Measurements from ENCODE around the gene DENND1C.

The DENND1C gene

GRCh38 chr19:6478815-6479214 is 2.8 kb downstream of the DENND1C start:
- no peak for DNase-seq (ENCODE audit: low read depth in 2 of 2)

- DNase-seq (ENCODE audit: low read depth in 2 of 2), result no peak
Observed at GRCh38 chr19:6476896-6477431, 4.6 kb downstream of the DENND1C start.

DNA sequence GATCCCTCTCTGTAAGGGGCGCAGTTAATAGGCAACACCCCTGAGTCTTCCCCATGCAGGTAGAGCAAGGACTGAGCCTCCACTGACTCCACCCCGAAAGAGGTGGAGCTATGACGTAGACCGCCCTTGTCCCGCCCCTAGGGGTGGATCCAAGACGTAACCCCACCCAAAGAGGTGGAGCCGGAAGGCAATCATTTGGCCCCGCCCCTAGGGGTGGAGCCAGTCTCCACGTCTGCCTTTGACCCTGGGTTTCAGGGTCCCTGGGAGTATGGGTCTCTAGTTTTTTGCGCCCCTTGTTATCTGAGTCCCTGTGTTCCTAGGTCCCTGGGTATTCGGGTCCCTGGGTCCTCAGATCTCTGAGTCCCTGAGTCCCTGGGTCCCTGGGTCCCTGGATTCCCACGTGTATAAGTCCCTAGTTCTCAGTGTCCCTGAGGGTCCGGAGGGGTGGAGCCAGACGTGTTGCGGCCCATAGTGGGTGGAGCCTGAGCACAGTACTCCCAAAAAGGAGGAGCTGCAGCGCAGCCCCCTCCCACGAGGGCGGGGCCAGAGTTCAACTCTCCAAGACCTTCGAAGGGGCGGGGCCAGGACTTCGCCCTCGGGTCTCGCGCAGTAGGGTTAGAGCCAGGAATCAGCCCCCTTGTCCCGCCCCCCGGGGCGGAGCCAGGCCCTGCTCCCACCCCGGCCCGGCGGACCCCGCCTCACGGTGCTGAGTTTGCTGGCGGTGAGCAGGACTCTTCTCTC is 5.3 kb downstream of the DENND1C start:
- peak; percentile 10 to 13 for DNase-seq (ENCODE audit: low read depth in 2 of 2)

GRCh38 chr19:6475321-6476108 is 6.1 kb downstream of the DENND1C start:
- no peak for DNase-seq (ENCODE audit: low read depth in 2 of 2)

GRCh38 chr19:6473647-6474046 is 7.9 kb downstream of the DENND1C start:
- no peak for DNase-seq (ENCODE audit: low read depth in 2 of 2)

DNA sequence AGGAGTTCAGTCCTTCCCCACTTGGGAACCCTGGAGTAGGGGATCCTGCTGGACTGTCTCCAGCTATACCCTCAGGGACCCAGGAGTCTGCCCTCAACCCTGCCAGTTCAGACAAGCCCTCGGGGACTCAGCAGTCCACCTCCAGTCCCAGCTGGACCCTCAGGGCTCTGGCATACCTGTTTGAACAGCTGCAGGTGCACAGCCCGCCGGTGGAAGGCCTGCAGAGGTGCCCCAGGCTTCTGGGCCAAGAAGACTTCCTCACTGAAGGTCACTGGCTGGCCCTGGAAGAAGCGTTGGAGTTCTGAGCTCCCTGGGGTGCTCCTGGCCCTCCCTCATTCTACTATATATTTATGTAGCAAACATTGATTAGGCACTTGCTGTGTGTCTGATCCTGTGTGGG is 8.9 kb downstream of the DENND1C start:
- DNase-seq (ENCODE audit: low read depth in 2 of 2), result no peak

GRCh38 chr19:6471076-6471475 is 10.5 kb downstream of the DENND1C start:
- DNase-seq (ENCODE audit: low read depth in 2 of 2), result no peak

GRCh38 chr19:6470173-6470572 is 11.4 kb downstream of the DENND1C start:
- no peak for DNase-seq (ENCODE audit: low read depth in 2 of 2)

GRCh38 chr19:6467384-6467783 is 14.2 kb downstream of the DENND1C start:
- DNase-seq (ENCODE audit: low read depth in 2 of 2), result no peak

DNA sequence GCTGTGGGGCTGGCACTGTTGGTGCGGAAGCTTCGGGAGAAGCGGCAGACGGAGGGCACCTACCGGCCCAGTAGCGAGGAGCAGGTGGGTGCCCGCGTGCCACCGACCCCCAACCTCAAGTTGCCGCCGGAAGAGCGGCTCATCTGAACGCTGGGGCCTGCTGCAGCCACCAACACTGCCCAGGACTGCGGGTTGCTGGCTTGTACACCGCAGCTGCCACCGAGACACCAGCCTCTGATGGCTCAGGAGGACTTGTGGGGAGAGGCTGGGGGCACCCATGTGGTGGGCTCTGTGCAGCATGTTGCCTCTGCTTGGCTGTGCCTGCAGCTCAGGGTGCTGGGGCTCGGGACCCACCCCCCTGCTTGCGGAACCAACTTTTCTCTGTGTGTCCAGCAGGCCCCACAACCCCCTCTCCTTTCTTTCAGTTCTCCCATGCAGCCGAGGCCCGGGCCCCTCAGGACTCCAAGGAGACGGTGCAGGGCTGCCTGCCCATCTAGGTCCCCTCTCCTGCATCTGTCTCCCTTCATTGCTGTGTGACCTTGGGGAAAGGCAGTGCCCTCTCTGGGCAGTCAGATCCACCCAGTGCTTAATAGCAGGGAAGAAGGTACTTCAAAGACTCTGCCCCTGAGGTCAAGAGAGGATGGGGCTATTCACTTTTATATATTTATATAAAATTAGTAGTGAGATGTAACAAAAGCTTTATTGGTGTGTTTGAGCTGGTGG is 14.9 kb downstream of the DENND1C start:
- DNase-seq (ENCODE audit: low read depth in 2 of 2), result no peak

DNA sequence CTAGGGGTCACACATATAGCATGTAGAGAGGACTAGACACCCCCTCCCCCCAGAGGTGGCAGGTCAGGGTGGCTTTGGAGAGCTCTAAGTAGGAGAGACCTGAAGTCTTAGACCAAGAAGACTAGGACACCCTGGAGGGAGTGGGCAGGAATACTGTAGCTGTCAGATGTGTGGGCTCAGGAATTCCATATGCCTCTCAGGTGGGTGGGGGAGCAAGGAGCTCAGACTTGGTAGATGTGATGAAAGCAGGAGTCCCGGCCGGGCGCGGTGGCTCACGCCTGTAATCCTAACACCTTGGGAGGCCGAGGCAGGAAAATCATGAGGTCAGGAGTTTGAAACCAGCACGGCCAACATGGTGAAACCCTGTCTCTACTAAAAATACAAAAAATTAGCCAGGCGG is 15.9 kb downstream of the DENND1C start:
- no peak for DNase-seq (ENCODE audit: low read depth in 2 of 2)

DNA sequence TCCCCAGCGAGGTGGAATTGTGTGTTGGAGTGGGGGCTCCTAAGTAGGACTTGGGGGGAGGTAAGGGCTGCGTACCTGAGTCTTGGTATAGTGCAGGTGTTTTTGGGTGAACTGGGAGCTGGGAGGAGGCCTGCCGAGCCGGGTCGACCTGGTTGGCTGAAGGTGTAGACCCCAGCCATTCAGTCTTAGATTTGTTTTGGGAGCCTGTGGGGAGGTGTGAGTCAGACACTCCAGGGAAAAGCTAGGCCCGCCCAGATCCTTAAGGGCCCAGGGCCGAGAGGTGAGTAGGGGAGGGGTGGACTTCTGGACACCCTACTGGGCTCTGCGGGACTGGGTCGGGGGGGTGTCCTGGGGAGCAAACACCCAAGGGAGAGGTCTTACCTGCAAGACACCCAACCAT is 16.6 kb downstream of the DENND1C start:
- no peak for DNase-seq (ENCODE audit: low read depth in 2 of 2)

DNA sequence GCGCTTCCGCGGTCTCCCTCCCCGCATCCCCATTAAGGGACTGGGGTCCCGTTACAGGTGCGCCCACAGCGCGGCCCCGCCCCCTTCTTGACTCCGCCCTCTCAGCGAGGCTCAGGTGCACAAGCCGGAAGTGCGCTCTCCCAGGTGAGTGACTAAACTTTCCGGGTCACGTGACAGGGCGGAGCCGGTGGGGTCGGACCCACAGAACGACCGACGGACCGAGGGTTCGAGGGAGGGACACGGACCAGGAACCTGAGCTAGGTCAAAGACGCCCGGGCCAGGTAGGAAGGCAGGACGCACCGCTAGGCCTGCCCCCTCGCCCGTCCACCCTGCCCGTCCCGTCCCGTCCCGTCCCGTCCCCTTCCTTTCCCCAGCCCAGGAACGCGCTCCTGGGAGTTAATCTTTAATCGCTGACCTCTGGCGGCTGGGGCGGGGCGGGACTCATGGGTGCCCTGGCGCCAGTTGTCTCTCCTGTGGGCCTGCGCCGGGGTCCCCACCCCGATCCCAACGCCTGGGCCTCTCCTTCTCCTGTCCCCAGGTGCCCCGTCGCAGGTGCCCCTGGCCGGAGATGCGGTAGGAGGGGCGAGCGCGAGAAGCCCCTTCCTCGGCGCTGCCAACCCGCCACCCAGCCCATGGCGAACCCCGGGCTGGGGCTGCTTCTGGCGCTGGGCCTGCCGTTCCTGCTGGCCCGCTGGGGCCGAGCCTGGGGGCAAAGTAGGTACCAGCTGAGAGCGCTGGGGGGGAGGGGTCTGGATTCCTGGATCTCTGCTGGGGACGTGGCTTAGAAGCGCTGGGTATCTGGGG is 17.3 kb downstream of the DENND1C start, which contains the start of gene CRB3:
TSS of gene CRB3 (plus strand) at position 202 of the 804 bp plus-strand sequence. CDS start at position 633, 431 bp downstream.
- no peak for DNase-seq (ENCODE audit: low read depth in 2 of 2)

GRCh38 chr19:6460099-6460884 is 21.3 kb downstream of the DENND1C start:
- DNase-seq (ENCODE audit: low read depth in 2 of 2), result peak; percentile 98

DNA sequence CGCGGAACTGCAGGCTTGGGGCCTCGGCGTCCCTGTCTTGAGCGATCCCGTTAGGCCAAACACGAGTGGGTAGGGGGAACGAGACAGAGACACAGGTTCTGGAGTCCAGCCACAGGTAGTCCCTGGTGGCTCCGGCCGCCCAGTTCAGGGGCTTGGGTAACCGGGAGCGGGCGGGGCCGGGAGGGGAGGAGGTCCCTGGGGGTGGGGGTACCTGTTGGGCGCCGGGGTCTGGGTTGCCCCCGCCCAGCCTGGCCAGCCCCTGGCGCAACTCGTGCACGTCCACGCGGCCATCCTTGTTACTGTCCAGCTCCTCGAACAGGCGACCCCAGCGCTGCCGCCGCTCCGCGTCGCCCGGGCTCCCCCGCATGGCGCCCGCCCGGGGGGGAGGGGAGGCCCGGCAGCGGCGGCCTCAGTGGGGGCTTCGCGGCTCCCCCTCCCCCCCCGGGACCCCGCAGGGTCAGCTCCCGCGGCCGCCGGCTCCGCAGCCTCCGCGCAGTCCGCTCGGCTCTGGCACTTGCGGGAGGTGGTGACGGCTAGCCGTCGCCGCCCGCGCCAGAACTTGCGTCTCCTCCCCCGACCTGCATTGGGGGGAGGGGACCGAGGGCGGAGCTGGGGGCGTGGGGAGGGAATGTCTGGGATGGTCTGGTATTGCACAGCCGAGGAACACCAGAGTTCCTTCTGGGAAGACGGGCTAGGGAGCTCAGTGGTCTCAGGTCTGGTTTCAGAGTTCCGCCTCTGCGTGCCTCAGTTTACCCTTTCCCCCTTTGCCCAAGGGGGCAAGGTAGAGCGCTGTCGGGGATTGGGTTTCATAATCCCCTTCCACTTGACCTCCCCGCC is 22.1 kb downstream of the DENND1C start, which contains the start of gene SLC25A23:
TSS of gene SLC25A23 (minus strand) at position 531 of the 837 bp plus-strand sequence. CDS start at position 367, 164 bp downstream.
- peak; percentile 50 to 60 for DNase-seq (ENCODE audit: low read depth in 2 of 2)

- DNase-seq (ENCODE audit: low read depth in 2 of 2), result no peak
Observed at GRCh38 chr19:6458695-6459261, 22.8 kb downstream of the DENND1C start.

- DNase-seq (ENCODE audit: low read depth in 2 of 2), result no peak
Observed at GRCh38 chr19:6457958-6458694, 23.5 kb downstream of the DENND1C start.

GRCh38 chr19:6455924-6456323 is 25.7 kb downstream of the DENND1C start:
- no peak for DNase-seq (ENCODE audit: low read depth in 2 of 2)

Data from fibroblast of skin of left quadriceps (primary cell).